ACHN (cell line): ENCODE data around the gene ARHGAP12.

Source experiments
- DNase-seq: peaks from one replicate; pipeline ENCODE4 v3.0.0-alpha.2; 2015
- in situ Hi-C: cut with HindIII; loops from 2 replicates; pipeline ENCODE4 v1.10.0; 2017; ENCODE audit warnings: low sequenced_read_pairs, low pct_ligation_motif_present, low pct_unique_long_range_greater_than_20kb

Gene ARHGAP12

GRCh38 chr10:31759124-31759798, 169.4 kb downstream of the ARHGAP12 start:
- in situ Hi-C loops = no loop called here
- DNase-seq = peak; percentile 61

- in situ Hi-C loops = no loop called here
- DNase-seq = no peak
These were observed 170.1 kb downstream of the ARHGAP12 start for GRCh38 chr10:31758495-31758894.

GRCh38 chr10:31757831-31758230, 170.8 kb downstream of the ARHGAP12 start:
- no peak for DNase-seq
- in situ Hi-C loops = no loop called here

- no peak for DNase-seq
- in situ Hi-C loops = no loop called here
These were observed 171.2 kb downstream of the ARHGAP12 start for GRCh38 chr10:31757386-31757791.

- no peak for DNase-seq
- in situ Hi-C loops = no loop called here
These were observed 171.9 kb downstream of the ARHGAP12 start for GRCh38 chr10:31756729-31757110.

GRCh38 chr10:31756101-31756728, 172.4 kb downstream of the ARHGAP12 start:
- DNase-seq = no peak
- in situ Hi-C loops = no loop called here
